ENCODE results near the gene ARHGEF37.
A peak's percentile ranks its signal among the peaks of the same experiment; 100 is the strongest.
"Not testable (repeated sequence)": the region's sequence is repeated elsewhere in the genome, so short reads cannot be mapped to it uniquely, and the experiment has no call there.

ARHGEF37 gene

DNA sequence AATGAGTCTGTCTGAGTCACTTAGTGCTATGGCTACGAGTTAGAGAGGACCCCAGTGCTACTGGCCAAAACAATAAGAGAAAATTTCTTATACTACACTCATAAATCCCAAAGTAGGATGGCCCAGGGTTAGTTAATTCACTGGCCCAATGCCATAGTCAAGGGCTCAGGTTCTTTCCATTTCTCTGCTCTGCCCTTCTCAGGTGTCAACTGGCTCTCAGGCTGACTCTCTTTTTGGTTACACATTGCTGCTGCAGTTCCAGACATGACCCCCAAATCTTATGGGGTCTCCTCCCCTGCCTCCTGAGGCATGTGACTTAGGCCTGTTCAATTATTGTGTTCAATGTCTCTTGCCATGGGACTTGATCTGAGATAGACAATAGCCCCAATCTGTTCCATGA lies 70.4 kb downstream of the ARHGEF37 start:
- peak; percentile 53 for DNase-seq

DNA sequence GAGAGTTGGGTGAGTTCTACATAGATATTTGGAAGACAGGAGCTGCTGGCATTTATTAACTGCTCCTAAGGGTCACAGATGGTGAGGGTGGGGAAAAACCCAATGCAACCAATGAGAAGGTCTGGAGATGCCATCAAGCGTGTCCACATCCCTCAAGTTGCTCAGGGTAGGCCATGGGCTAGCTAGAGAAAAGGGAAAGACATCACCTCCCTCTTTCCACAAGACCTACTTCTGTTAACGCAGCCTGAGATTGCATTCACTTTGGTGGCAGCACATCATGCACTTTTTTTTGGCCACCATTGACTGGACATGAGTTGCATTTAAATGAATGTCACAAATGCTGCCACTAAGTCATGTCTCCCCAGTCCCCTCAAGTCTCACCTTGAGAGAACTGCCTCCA lies 71.4 kb downstream of the ARHGEF37 start:
- DNase-seq, result no peak

GRCh38 chr5:149654231-149654630 lies 72.9 kb downstream of the ARHGEF37 start:
- DNase-seq, result no peak

- no peak for DNase-seq
These were observed 73.7 kb downstream of the ARHGEF37 start for GRCh38 chr5:149654883-149655505.

DNA sequence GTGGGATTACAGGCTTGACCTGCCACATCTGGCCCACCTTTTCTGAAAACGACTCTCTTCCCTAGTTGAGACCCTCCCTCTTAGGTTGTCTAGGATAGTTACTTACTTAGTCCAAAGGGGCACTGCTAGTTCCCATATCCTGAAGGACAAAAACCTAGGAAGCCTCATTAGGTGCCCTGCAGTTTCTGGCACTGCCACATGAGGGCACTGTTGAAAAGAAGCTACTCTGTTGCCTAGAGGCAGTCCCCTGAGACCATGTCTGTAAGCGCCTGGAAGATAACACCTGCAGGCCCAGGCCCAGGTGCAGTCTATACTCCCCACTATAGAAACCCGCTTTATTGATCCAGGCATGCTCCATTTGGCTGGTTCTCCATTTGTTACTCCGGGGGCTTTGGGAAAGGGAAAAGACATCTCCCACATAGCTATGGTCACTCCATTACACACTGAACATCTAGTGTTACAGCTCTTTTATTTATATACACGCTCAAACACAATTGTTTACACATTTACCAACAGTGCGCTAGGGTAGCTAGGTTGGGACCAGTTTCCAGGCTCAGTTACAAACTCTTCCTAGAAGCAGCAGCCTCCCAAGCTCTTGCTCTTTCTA lies 75.4 kb downstream of the ARHGEF37 start:
- peak; percentile 51 for DNase-seq

GRCh38 chr5:149657324-149657723 lies 76.0 kb downstream of the ARHGEF37 start:
- DNase-seq, result no peak

DNA sequence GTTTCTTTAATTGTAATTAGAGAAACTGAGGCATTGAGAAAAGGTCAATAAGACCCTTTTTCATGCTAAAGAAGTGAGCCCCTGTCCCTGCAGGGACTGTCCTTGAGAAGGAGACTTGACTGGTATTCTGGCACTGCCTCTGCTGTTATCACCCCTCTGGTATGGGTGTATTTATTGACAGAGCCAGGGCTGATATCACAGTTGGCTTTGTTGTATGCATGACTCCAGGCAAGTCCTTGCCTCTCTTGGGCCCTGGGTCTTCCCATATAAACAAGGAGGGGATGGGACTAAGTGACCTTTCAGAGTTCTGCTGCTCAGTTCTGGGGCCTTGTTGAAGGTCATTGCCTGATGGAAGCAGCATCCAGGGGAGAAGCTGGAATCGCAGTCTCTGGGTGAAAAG lies 77.0 kb downstream of the ARHGEF37 start:
- no peak for DNase-seq

DNA sequence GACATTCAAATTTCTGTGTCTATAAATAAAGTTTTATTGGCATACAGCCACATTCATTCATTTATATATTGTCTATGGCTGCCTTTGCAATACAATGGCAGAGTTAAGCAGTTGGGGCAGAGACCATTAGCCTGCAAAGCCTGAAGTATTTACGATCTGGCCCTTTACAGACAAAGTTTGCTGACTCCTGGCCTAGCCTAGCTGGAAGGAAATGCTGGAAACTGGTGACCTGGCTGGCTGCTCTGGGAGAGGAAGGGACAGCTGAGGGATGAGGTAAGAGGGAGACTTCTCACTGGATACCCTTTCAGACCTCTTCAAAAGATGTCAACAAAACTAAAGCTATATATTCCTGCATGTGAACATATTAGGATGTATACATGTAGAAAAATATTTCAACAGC lies 82.8 kb downstream of the ARHGEF37 start:
- DNase-seq, result no peak

GRCh38 chr5:149664666-149665415 lies 83.5 kb downstream of the ARHGEF37 start:
- no peak for DNase-seq

DNA sequence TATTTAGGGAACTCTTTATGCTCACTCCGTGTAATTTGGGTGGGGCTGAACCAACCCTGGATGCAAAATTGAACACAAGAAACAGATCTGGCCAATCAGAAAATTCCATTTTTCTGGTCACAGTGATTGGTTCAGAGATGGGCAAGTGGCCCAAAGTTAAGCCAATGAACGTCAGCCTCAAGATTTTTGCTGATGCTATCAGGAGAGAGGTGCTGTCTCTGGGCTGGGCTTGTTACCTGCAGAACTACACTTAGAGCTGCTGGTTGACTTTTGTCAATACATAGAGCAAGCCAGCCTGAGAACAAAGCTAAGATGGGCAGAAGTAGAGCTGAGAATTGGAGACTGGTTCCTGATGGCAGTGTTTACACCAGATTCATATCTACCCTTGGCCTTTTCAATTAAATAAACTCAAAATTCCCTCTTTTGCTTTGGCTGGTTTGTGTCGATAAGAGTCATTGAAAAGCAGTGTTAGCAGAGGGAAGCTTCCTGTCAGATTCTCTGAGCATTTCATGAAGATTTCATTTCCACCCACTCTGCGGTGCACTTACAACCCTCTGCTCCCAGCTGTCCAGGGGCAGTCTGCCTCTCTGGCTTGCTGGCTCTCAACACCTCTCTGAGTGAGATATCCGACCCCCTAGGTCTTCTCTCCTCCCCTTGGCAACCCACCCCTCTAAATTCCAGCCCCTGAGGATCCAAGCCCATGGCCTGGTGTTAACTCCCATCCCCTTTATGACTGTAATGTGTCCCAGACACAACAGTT lies 84.3 kb downstream of the ARHGEF37 start:
- no peak for DNase-seq

GRCh38 chr5:149666212-149666852 lies 85.0 kb downstream of the ARHGEF37 start:
- peak; percentile 26 for DNase-seq

DNA sequence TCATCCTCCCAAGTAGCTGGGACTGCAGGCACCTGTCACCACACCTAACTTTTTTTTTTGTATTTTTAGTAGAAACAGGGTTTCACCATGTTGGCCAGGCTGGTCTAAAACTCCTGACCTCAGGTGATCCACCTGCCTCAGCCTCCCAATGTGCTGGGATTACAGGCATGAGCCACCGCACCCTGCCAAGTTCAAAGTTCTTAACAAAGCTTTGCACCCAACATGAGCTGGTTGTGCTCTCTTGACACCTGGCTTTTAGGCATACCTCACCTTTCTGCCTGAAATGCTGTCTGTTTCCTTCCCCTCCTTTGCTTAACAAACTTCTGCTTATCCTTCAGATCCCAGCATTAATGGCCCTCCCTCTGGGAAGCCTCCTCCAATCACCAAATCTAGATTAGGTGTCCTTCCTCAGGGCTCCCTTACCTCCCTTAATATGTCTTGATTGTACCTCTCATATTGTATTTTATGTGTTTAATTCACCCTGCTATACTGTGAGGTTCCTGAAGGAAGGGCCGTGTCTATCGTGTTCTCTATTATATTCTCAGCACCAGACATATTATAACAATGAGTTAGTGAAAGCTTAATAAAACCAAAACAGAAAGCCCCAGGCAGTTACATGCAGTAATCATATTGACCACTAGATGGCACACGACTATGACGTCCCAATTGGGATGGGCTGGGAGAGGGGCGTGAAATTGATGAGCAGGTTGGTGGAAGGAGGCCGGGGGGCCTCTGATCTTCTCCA lies 86.0 kb downstream of the ARHGEF37 start:
- DNase-seq, result peak; percentile 63

DNA sequence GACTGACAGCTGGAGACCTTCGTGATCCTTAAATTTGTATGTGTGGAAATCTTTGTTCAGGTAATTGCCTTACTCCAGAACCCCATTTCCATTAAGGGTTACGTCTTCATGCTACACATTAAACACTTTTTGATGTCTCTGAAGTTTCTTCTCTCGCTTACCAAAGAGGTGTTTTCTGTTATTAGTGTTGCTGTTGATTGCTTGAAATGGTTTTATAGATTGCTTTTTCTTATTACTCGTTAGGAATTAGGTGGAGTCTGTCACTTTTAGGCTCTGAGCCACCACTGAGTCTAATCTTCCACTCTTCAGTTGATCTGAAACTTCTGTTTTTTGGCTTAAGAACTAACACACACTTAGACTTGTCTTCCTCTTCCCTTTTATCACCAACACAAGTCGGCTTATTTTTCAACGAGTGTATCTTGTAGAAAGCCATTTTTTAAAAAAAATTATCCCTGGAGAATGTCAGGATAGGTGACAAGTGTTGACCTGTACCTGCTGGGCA lies 86.6 kb downstream of the ARHGEF37 start:
- no peak for DNase-seq

DNA sequence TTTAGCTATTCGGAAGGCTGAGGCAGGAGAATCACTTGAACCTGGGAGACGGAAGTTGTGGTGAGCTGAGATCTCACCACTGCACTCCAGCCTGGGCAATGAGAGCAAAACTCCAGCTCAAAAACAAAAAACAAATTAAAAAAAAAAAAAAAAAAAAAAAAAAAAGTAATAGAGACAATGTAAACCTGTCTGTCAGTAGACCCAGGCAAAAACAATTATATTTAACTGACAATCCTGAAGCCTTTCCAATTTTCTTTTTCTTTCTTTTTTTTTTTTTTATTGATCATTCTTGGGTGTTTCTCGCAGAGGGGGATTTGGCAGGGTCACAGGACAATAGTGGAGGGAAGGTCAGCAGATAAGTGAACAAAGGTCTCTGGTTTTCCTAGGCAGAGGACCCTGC lies 88.0 kb downstream of the ARHGEF37 start:
- DNase-seq, result not testable (repeated sequence)

DNA sequence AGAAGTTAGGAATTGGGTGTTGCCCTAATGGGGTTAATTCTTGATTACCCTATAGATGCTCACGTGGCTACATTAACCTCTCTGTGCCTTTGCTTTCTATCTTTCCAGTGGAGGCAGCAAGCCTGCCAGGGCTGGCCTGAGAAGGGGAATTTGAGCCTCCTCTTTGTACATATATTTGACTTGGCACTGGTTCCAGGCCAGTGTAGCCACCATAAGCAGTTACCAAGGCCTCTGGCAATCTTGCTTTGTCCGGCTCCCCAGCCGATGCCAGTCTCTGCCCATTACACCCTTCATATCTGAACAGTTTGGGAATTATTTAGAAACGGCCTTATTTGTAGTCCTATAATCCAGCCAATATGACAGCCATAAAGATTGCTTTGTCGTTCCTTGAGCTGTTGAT lies 90.2 kb downstream of the ARHGEF37 start:
- no peak for DNase-seq

GRCh38 chr5:149672701-149673476 lies 91.6 kb downstream of the ARHGEF37 start:
- no peak for DNase-seq

DNA sequence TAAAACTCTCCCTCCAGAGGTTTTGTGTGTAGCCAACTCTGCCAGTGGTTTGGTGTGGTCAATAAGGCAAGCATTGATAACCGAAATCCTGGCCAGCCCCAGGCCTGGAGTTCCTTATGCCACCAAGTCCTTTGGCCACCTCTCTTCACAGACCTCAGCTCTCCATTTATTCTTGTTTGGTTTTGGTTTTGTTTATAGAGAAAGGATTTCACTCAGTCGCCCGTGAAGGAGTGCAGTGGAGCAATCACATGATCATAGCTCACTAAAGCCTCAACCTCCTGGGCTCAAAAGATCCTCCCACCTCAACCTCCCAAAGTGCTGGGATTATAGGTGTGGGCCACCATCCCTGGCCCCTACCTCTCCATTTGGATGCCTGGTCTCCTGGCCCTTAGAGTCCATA lies 93.4 kb downstream of the ARHGEF37 start:
- DNase-seq, result no peak

DNA sequence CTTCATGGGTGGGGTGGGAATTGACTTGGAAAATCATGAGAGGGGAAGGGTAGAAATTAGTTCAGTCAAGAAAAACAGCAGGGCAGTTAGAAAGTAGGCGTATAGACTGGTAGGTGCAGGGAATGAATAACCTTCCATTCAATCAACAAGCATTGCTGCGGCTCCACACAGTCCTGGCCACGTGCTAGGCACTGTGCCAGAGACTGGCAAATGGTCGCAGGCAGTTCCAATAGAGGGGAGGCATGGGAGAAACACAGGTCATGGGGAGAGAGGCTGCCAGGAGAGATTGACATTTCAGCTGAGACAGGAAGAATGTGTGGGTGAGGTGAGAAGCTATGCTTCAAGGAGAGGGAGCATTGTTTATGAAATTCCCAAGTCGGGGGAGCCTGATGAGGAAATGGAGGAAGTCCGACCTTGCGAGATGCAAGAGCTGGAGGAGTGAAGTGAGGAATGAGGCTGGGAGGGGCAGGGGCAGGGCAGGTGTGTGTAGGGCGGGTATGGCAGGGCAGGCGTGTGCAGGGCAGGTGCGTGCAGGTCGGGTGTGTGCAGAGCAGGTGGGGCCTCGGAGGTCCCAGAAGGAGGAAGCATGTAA lies 94.4 kb downstream of the ARHGEF37 start:
- no peak for DNase-seq

- DNase-seq, result no peak
These were observed 96.4 kb downstream of the ARHGEF37 start for GRCh38 chr5:149677731-149678130.

GRCh38 chr5:149679876-149680809 lies 98.8 kb downstream of the ARHGEF37 start:
- no peak for DNase-seq
